Endothelial cell (in vitro differentiated cells): ENCODE measurements around the gene UBE3A. TPM values are rescaled to one million over a fixed set of nuclear protein-coding genes. Genes with fewer than 3 reads are reported as not detected.

Experiments
- DNase-seq: peaks from one replicate; pipeline ENCODE4 v3.0.0; 2021; ENCODE audit warnings: low spot score
- H3K27ac Mint-ChIP-seq: one replicate; pipeline ENCODE4 v1.8.0; 2021; ENCODE audit warnings: mixed read lengths, inconsistent platforms; ENCODE audit not compliant: unreplicated experiment
- H3K27me3 Mint-ChIP-seq: one replicate; pipeline ENCODE4 v1.8.0; 2021; ENCODE audit warnings: mild to moderate bottlenecking, moderate library complexity, mixed read lengths, inconsistent platforms; ENCODE audit not compliant: unreplicated experiment
- H3K36me3 Mint-ChIP-seq: one replicate; pipeline ENCODE4 v1.8.0; 2021; ENCODE audit warnings: mild to moderate bottlenecking, low read depth, mixed read lengths, inconsistent platforms; ENCODE audit not compliant: unreplicated experiment
- H3K4me1 Mint-ChIP-seq: one replicate; pipeline ENCODE4 v1.8.0; 2021; ENCODE audit warnings: mild to moderate bottlenecking, mixed read lengths, inconsistent platforms; ENCODE audit not compliant: unreplicated experiment
- H3K4me3 Mint-ChIP-seq: one replicate; pipeline ENCODE4 v1.8.0; 2021; ENCODE audit warnings: mild to moderate bottlenecking, mixed read lengths, inconsistent platforms; ENCODE audit not compliant: unreplicated experiment
- H3K9me3 Mint-ChIP-seq: one replicate; pipeline ENCODE4 v1.8.0; 2021; ENCODE audit warnings: mixed read lengths, inconsistent platforms; ENCODE audit not compliant: unreplicated experiment
- total RNA-seq: library from RNA; stranded (reverse); fragmentation: NEBNext Ultra II Directional; extraction: Animal tissue kit (Norgen Biotek cat#: 25700); gene quantifications from one replicate; pipeline ENCODE4 v1.2.1, GENCODE V29; 2021; ENCODE audit not compliant: unreplicated experiment
- TF ChIP-seq, protein P1 (sequence below): fragments of 200-600 bp; sonication (generic); IDR thresholded peaks from one replicate; pipeline ENCODE4 v1.5.0; 2021; ENCODE audit warnings: antibody characterized with exemption; ENCODE audit not compliant: unreplicated experiment

Gene UBE3A
- total RNA-seq, 1 donor from 2014 or later = 102 TPM

DNA sequence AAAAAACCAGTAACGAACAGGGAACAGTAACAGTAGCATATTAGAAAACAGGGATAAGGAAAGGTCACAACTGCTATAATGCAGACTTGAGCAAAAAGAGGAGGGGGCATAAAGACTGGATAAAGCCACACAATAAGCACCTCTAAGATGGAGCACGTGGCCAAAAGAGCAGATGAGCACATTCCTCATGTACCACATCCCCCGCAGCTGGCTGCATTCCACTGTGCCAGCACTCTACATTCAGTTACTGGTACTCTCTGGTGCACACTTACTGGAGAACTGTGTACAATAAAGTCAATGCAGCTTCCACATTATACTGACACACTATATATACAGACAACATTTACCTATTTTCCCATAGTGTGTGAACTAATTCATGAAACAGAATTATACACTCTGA, 64.7 kb downstream of the UBE3A start:
- no peaks in the 10 kb centered on the region for H3K27me3 Mint-ChIP-seq
- peaks cover 13% of the 10 kb centered on the region for H3K36me3 Mint-ChIP-seq
- TF ChIP-seq, protein P1, sequence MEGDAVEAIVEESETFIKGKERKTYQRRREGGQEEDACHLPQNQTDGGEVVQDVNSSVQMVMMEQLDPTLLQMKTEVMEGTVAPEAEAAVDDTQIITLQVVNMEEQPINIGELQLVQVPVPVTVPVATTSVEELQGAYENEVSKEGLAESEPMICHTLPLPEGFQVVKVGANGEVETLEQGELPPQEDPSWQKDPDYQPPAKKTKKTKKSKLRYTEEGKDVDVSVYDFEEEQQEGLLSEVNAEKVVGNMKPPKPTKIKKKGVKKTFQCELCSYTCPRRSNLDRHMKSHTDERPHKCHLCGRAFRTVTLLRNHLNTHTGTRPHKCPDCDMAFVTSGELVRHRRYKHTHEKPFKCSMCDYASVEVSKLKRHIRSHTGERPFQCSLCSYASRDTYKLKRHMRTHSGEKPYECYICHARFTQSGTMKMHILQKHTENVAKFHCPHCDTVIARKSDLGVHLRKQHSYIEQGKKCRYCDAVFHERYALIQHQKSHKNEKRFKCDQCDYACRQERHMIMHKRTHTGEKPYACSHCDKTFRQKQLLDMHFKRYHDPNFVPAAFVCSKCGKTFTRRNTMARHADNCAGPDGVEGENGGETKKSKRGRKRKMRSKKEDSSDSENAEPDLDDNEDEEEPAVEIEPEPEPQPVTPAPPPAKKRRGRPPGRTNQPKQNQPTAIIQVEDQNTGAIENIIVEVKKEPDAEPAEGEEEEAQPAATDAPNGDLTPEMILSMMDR = no peak
- DNase-seq = no peak
- H3K9me3 Mint-ChIP-seq = no peaks in the 10 kb centered on the region
- peaks cover 3% of the 10 kb centered on the region for H3K4me1 Mint-ChIP-seq
- H3K4me3 Mint-ChIP-seq = no peak overlapping the region
- no peak overlapping the region for H3K27ac Mint-ChIP-seq

DNA sequence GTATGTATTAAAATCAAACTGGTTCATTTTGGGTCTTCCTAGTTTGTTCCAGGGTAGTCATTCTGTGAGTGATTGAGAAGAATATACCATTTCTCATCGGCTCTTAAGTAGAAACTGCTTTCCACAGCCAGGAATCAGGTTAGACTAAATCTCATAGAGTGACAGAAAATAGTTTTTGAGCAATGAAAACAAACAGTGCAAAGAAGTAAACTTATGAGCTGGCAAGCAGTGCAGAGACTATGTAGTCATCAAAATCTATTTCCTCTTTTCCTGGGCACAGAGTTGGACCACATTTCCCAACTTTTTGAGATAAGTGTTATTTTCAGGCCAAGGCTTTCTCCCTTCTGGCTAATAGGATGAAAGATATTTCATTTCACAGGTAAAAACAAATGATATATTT, 66.5 kb downstream of the UBE3A start:
- Mint-ChIP-seq H3K27me3 (no peaks in the 10 kb centered on the region), H3K4me3 (no peak overlapping the region), H3K27ac (no peak overlapping the region), H3K36me3 (peaks cover 16% of the 10 kb centered on the region), H3K9me3 (no peaks in the 10 kb centered on the region), H3K4me1 (peaks cover 3% of the 10 kb centered on the region)
- DNase-seq = no peak
- TF ChIP-seq, protein P1 = no peak

DNA sequence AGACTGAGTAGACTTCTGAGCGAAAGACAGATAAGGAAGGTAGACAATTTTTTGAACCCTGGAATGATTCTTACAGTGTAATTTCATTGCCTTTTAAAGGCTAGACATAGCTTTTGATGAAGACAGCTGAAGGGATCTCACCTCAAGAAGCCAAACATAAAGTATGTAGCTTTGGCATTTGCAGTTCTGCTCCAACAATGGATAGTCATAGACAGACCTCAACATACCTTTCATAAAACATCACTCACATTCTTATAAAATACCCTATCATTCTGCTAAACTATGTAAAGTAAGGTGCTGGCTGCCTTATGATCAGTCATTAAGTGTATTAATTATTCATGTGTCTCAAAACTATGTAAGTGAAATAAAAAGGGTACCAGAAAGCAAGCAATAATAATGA, 70.0 kb downstream of the UBE3A start:
- Mint-ChIP-seq H3K36me3 (peaks cover 14% of the 10 kb centered on the region), H3K27me3 (no peaks in the 10 kb centered on the region), H3K27ac (no peak overlapping the region), H3K4me1 (peaks cover 3% of the 10 kb centered on the region), H3K4me3 (no peak overlapping the region), H3K9me3 (no peaks in the 10 kb centered on the region)
- no peak for DNase-seq
- TF ChIP-seq, protein P1 = no peak

DNA sequence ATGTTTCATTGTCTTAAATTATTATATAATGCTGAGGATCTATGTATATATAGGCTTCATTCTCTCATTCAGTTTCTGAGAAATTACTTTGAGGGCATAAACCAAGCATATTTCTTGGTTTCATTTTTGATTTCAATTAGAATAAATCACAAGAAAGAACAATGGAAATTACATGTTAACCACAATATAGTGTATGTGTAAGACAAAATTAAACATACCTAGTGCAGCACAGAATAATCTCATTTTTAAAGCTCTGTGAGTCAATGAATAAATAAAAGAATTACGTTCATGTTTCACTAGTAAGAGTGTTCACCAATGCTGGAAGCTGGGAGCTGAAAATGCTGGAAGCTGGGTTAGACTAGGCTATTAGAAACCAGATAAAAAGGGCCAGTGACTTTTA, 72.8 kb downstream of the UBE3A start:
- Mint-ChIP-seq H3K9me3 (no peaks in the 10 kb centered on the region), H3K4me1 (peaks cover 3% of the 10 kb centered on the region), H3K27ac (no peak overlapping the region), H3K36me3 (peaks cover 10% of the 10 kb centered on the region), H3K4me3 (no peak overlapping the region), H3K27me3 (no peaks in the 10 kb centered on the region)
- TF ChIP-seq, protein P1 = no peak
- no peak for DNase-seq

DNA sequence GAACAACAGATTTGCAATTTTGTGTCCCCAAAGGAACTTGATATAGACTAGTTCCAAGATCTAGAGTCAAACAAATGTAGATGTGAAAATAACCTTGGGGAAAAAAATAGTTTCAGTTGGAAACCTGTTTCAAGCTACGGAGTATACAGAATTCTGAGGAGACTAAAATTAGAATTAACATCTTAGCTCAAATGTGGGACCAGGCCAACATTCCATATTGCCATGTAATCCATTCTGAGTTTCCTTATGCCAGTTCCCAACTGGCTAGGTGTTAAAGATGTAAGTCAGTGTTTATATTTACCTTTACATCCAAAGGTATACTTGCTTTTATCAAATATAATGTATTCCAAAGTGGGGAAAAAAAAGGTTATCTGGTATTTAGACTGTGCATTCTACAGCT, 76.3 kb downstream of the UBE3A start:
- Mint-ChIP-seq H3K36me3 (no peaks in the 10 kb centered on the region), H3K27ac (no peak overlapping the region), H3K4me3 (no peak overlapping the region), H3K27me3 (no peaks in the 10 kb centered on the region), H3K4me1 (peaks cover 16% of the 10 kb centered on the region), H3K9me3 (no peaks in the 10 kb centered on the region)
- TF ChIP-seq, protein P1 = no peak
- no peak for DNase-seq
